Naive B cell (primary cell): ENCODE measurements around the gene EVI5. TPM values are rescaled to one million over a fixed set of nuclear protein-coding genes. Genes with fewer than 3 reads are reported as not detected.
A peak's percentile ranks its signal among the peaks of the same experiment; 100 is the strongest.
"Not testable (repeated sequence)": the region's sequence is repeated elsewhere in the genome, so short reads cannot be mapped to it uniquely, and the experiment has no call there.

ENCODE experiments used
- ATAC-seq, 2 donors: fragments of 150-1000 bp; cut with Tn5 transposase; 2 replicates each; pipeline ENCODE4 v1.10.0; 2021; ENCODE audit warnings: low read depth in 2 of 2, mild to moderate bottlenecking in 2 of 2, moderate library complexity in 2 of 2
- DNase-seq: peaks from one replicate; pipeline ENCODE4 v3.0.0; 2022
- H3K27ac Mint-ChIP-seq, 6 donors: one replicate each; pipeline ENCODE4 v1.8.0; 2020 to 2022; ENCODE audit warnings: mild to moderate bottlenecking in 6 of 6, mixed read lengths in 6 of 6, moderate library complexity in 5 of 6, inconsistent platforms in 2 of 6
- H3K27me3 Mint-ChIP-seq, 3 donors: one replicate each; pipeline ENCODE4 v1.8.0; 2021 to 2022; ENCODE audit warnings: mixed read lengths in 3 of 3, mild to moderate bottlenecking in 1 of 3
- H3K36me3 Mint-ChIP-seq, 2 donors: one replicate each; pipeline ENCODE4 v1.8.0; 2020 to 2022; ENCODE audit warnings: mixed read lengths in 2 of 2, inconsistent platforms in 1 of 2, mild to moderate bottlenecking in 1 of 2
- H3K4me1 Mint-ChIP-seq, 3 donors: one replicate each; pipeline ENCODE4 v1.8.0; 2020 to 2022; ENCODE audit warnings: mixed read lengths in 3 of 3, inconsistent platforms in 1 of 3, mild to moderate bottlenecking in 1 of 3, moderate library complexity in 1 of 3
- H3K4me3 Mint-ChIP-seq, 8 donors: one replicate each; pipeline ENCODE4 v1.8.0; 2020 to 2022; ENCODE audit warnings: mild to moderate bottlenecking in 8 of 8, mixed read lengths in 8 of 8, moderate library complexity in 8 of 8, inconsistent platforms in 2 of 8
- H3K9me3 Mint-ChIP-seq, 7 donors: one replicate each; pipeline ENCODE4 v1.8.0; 2020 to 2022; ENCODE audit warnings: mixed read lengths in 7 of 7, mild to moderate bottlenecking in 5 of 7, inconsistent platforms in 2 of 7, moderate library complexity in 1 of 7
- polyA plus RNA-seq, 6 donors: library from polyadenylated mRNA; unstranded; fragments of 300-500 nt; fragmentation: Illumina TruSeq; gene quantifications; one replicate each; pipeline ENCODE4 v1.2.3, GENCODE V29; 2021; ENCODE audit warnings: low read depth in 6 of 6

EVI5 gene
- polyA plus RNA-seq, 6 donors from 2014 or later = 3.3 to 11.6 (median 9.0) TPM

DNA sequence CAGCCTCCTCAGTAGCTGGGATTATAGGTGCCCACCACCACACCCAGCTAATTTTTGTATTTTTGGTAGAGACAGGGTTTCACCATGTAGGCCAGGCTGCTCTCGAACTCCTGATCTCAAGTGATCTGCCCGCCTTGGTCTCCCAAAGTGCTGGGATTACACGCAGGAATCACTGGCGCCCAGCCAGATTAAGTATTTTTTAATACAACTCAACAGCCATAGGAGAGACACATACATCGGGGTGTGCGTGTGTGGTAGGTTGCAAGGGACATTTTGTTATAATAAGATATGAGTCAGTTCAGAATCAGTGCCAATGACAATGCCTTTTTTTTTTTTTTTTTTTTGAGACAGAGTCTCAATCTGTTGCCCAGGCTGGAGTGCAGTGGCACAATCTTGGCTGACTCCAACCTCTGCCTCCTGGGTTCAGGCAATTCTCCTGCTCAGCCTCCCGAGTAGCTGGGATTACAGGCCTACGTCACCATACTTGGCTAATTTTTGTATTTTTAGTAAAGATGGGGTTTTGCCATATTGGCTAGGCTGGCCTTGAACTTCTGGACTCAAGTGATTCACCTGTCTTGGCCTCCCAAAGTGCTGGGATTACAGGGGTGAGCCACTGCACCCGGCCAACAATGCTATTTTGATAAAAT is 259.8 kb downstream of the EVI5 start:
- not testable (repeated sequence) for H3K9me3 Mint-ChIP-seq, H3K36me3 Mint-ChIP-seq, H3K27me3 Mint-ChIP-seq, ATAC-seq, H3K4me3 Mint-ChIP-seq, H3K4me1 Mint-ChIP-seq, H3K27ac Mint-ChIP-seq, DNase-seq

DNA sequence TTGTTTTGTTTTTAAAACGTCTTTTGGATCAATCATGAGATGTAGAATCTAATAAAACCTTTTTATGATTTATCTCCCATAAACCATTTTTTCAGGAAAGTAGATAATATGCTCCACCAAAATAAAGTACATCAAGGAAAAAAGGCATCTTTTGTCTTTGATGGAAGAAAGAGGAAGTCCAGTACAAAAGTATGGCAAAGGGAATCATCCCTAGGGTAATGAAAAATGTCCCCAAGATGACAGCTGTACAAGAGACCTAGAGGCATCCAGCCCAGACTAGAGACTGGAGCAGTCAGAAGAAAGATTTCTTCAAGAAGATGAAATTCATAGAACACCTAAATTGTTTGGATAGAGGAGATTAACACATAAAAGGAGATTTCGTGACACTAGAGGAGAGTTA is 265.9 kb downstream of the EVI5 start:
- peaks cover 0 to 2% (median 0%) of the 10 kb centered on the region in 7 donors for H3K9me3 Mint-ChIP-seq
- H3K27ac Mint-ChIP-seq = no peak overlapping the region
- no peaks in the 10 kb centered on the region for H3K4me1 Mint-ChIP-seq
- ATAC-seq = no peak
- DNase-seq = no peak
- peaks cover 0 to 26% of the 10 kb centered on the region in 2 donors for H3K36me3 Mint-ChIP-seq
- H3K4me3 Mint-ChIP-seq = no peak overlapping the region
- no peaks in the 10 kb centered on the region for H3K27me3 Mint-ChIP-seq

DNA sequence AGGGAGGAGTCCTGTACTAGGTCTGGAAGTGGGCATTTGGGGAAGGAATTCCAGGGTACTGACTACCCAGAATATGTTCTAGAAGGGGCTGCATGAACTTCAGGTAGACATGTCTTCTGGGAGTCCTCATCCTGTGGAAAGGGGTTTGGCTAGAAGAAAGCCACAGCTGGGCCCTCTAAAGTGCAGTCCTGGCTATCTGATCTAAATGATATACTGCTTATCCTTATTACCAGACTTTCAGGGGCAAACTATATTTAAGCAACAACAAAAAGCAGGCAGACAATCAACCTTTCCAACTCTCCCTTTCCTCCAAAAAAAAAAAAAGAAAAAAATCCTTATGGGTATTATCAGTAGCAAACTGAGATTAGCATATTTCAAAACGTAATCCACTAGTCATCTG is 268.3 kb downstream of the EVI5 start:
- peaks cover 0 to 2% (median 0%) of the 10 kb centered on the region in 7 donors for H3K9me3 Mint-ChIP-seq
- peaks cover 0 to 35% of the 10 kb centered on the region in 2 donors for H3K36me3 Mint-ChIP-seq
- no peaks in the 10 kb centered on the region for H3K4me1 Mint-ChIP-seq
- no peak for DNase-seq
- H3K27ac Mint-ChIP-seq = no peak overlapping the region
- no peaks in the 10 kb centered on the region for H3K27me3 Mint-ChIP-seq
- H3K4me3 Mint-ChIP-seq = no peak overlapping the region
- ATAC-seq = no peak

DNA sequence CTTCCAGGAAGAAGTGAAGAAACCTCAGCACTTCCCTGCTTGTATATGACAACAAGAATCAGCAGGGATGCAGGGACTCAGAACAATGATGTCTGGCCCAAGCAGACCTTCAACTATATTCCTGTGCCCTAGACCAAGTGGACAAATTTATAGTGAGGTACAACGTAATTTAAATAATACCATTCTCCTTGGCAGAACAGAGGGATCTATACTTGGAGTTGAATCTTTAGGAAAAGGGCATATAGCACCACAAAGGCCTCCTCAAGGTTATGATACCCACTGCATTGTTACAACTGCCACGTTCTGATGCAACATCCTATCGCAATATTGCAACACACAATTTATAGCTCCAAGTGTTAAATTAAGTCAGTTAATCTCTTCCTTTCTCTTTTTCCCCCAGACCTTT is 269.1 kb downstream of the EVI5 start:
- no peaks in the 10 kb centered on the region for H3K4me1 Mint-ChIP-seq
- no peak overlapping the region for H3K4me3 Mint-ChIP-seq
- no peak for DNase-seq

DNA sequence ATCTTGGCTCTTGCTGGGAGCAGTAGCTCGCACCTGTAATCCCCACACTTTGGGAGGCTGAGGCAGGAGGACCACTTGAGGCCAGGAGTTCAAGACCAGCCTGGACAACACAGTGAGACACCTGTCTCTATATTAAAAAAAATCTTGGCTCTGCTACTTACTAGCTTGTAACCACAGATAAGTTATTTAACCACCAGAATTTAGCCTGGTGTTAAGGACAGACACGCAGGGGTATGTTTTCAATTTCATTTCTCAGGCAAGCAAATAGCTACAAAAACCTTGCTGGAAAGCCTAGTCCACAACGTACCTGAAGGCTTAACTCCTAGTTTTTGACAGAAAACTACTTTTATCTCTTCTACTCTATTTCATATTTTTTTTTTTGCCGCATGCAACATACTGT is 273.4 kb downstream of the EVI5 start:
- no peak for ATAC-seq
- no peaks in the 10 kb centered on the region for H3K4me1 Mint-ChIP-seq
- no peak overlapping the region for H3K27ac Mint-ChIP-seq
- no peak overlapping the region for H3K4me3 Mint-ChIP-seq
- peaks cover 0 to 26% of the 10 kb centered on the region in 2 donors for H3K36me3 Mint-ChIP-seq
- H3K27me3 Mint-ChIP-seq = no peaks in the 10 kb centered on the region
- no peak for DNase-seq
- no peaks in the 10 kb centered on the region for H3K9me3 Mint-ChIP-seq

More for the DNA sequence above, 269.1 kb downstream of the EVI5 start:
- Mint-ChIP-seq H3K27me3 (no peaks in the 10 kb centered on the region), H3K36me3 (peaks cover 0 to 35% of the 10 kb centered on the region in 2 donors), H3K9me3 (peaks cover 0 to 2% (median 0%) of the 10 kb centered on the region in 7 donors), H3K27ac (no peak overlapping the region)
- ATAC-seq = no peak

DNA sequence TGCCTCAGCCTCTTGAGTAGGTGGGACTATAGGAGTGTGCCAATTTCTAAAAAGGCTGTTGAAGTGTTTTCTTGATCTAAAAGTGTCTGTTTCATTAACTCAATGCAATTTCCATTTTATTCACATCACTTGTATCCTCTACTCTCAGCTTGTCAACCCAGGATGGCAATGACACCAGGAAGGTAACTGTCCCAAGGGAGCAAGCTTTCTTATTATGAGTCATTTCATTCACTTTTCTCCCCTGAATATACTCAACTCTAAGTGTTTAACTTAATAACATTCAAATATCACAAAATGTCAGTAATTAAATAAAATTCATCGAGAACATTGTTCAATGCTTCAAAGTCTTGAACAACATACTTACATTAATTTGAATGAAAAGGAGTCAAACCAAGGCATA is 275.3 kb downstream of the EVI5 start:
- peaks cover 3 to 10% (median 6%) of the 10 kb centered on the region in 3 donors for H3K4me1 Mint-ChIP-seq
- H3K27ac Mint-ChIP-seq = peak overlapping the region in 3 of 6 donors; percentile 4 to 63 (median 21)
- H3K4me3 Mint-ChIP-seq = no peak overlapping the region
- DNase-seq = no peak
- no peak for ATAC-seq
- H3K27me3 Mint-ChIP-seq = no peaks in the 10 kb centered on the region
- H3K36me3 Mint-ChIP-seq = peaks cover 0 to 14% of the 10 kb centered on the region in 2 donors
- H3K9me3 Mint-ChIP-seq = no peaks in the 10 kb centered on the region

DNA sequence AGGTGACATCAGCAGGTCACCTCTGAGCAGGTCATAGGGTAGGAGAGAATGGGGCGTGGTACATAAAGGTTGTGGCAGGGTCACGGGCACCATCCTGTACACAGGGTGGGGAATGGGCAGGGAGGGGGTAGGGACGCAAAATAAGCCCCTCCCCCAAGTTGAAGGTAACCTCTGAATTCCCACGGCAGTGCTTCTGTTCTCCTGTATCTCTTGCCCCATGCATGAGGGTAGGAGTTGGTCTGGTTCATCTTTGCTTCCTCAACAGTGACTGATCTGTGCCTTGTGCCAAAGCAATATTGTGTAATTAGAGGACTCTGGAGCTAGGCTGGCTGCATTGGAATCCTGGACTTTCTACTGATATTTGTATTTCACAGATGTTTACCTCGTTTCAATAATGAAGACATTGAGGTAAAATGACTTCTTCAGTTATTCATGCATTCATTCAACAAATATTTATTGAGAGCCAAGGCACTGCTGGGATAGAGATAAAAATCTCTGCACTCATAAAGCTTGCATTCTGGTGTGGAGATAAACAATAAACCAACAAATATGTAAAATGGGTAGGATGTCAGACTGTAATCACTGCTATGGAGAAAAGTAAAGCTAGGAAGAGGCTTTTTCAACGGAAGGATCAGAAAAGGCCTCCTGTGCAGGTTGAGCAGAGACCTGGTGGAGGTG is 279.8 kb downstream of the EVI5 start:
- no peaks in the 10 kb centered on the region for H3K27me3 Mint-ChIP-seq
- H3K4me1 Mint-ChIP-seq = peaks cover 9 to 17% (median 17%) of the 10 kb centered on the region in 3 donors
- H3K9me3 Mint-ChIP-seq = no peaks in the 10 kb centered on the region
- DNase-seq (no peak), ATAC-seq (no peak)
- peak overlapping the region in 1 of 6 donors; percentile 1 for H3K27ac Mint-ChIP-seq
- no peak overlapping the region for H3K4me3 Mint-ChIP-seq
- H3K36me3 Mint-ChIP-seq = peaks cover 0 to 4% of the 10 kb centered on the region in 2 donors

DNA sequence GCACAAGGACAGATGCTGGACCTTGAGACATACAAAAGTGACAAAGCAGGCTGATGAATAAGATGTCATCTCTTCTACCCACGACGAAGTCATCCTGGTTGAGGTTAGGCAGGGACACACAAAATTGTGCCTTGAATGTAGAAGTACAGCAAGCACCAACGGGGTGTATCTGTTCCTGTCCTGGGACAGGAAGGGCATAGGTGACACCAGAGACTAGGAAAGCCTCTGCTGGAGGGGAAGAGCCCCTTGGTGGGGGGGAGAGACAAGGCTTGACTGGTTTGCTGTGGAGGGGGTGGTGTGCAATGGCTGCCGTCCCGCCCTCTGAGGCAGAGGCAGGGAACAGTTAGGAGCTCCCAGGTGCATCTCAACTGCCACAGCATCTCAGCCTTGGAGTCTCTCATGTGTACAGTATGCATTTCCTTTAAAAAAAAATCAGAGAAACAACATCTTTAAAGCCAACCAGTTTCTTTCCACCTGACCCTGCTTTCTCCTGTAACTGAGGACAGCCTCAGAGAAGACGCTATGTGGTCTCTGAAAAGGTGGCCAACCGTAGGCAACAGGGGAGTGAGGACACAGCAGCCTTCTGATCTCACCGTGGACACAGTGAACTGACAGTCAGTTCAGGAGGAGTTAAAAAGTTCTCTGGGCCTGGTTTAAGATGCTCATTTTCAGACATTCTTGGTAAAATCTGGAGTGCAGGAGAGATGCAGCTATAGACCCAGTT is 280.5 kb downstream of the EVI5 start:
- Mint-ChIP-seq H3K4me1 (peaks cover 9 to 17% (median 17%) of the 10 kb centered on the region in 3 donors), H3K36me3 (no peaks in the 10 kb centered on the region), H3K4me3 (no peak overlapping the region), H3K27ac (peak overlapping the region in 1 of 6 donors; percentile 1), H3K27me3 (no peaks in the 10 kb centered on the region), H3K9me3 (no peaks in the 10 kb centered on the region)
- DNase-seq = no peak
- peak; percentile 37 to 51 for ATAC-seq

DNA sequence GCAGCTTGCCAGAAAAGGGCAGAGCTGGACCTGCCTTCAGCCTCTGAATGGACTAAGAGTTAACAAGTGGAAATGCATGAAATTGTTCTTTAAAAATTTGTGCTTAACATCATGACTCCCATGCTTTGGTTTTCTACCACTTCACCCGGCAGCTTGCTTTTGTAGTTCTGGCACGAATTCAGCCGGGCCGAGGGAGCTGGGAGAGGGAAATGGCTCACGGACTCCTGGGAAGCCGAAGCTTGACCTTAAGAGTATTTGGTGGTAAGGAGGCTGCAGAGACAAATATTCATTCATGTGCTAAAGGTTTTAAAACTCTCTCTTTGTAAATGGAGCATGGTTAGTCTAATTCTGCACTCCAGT is 281.0 kb downstream of the EVI5 start:
- H3K9me3 Mint-ChIP-seq = no peaks in the 10 kb centered on the region
- peak overlapping the region in 1 of 6 donors; percentile 33 for H3K27ac Mint-ChIP-seq
- H3K4me3 Mint-ChIP-seq = no peak overlapping the region
- ATAC-seq (no peak), DNase-seq (no peak)
- H3K4me1 Mint-ChIP-seq = peaks cover 9 to 17% (median 17%) of the 10 kb centered on the region in 3 donors
- no peaks in the 10 kb centered on the region for H3K36me3 Mint-ChIP-seq
- H3K27me3 Mint-ChIP-seq = no peaks in the 10 kb centered on the region

DNA sequence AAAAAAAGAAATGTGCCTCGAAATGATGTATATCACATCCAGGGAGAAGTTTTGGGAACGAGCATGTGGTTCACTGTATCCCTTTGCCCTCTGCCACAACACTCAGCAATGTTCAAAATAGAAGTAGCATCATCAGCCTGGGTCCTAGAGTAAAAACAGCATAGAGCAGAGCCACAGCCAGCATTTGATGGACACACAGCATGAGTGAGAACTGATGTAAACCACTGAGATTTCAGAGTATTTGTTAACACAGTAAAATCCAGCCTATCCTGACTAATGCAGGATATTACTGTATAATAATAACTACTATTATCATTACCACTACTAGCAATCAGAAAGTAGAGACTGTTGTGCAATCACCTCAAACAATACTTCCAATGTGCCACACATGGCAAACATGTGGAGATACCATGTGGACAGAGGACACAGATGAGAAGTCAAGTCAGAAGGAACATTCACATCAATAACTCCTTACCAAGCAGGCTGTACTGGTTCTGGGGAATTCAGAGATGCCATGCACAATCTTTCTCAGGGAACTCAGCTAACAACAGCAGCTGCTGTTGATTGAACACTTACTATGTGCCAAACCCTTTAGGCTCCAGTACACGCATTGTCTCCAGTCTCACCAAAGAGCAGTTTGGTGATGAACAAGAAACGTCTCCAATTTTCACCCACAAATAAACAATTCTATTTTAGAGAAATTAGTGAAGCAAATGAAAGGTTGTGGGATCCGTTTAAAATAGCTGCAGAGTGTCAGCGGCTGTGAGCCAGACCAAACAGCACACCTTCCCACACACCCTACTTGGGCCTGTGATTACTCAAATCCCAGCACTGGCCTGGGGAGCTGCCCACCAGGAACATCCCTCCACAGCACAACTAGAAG is 281.6 kb downstream of the EVI5 start:
- DNase-seq (no peak), ATAC-seq (no peak)
- Mint-ChIP-seq H3K27ac (no peak overlapping the region), H3K9me3 (no peaks in the 10 kb centered on the region), H3K27me3 (no peaks in the 10 kb centered on the region), H3K4me3 (no peak overlapping the region), H3K4me1 (peaks cover 9 to 17% (median 17%) of the 10 kb centered on the region in 3 donors), H3K36me3 (no peaks in the 10 kb centered on the region)

DNA sequence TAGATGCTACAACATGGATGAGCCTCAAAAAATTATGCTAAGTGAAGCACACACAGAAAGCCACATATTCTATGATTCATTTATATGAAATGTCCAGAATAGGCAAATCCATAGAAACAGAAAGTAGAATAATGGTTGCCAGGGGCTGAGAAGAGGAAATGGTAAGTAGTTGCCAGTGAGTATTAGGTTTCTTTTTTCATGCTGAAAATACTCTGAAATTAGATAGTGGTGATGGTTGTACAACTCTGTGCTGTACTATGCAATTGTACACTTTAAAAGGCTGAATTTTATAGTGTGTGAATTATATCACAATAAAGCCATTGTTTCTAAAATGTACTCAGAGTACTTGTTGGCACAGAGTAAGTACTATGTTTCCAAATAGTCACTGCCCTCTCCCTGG is 282.7 kb downstream of the EVI5 start:
- Mint-ChIP-seq H3K4me1 (peaks cover 9 to 17% (median 17%) of the 10 kb centered on the region in 3 donors), H3K27ac (no peak overlapping the region), H3K4me3 (no peak overlapping the region), H3K36me3 (no peaks in the 10 kb centered on the region), H3K9me3 (no peaks in the 10 kb centered on the region), H3K27me3 (no peaks in the 10 kb centered on the region)
- ATAC-seq (peak; percentile 45 to 56), DNase-seq (no peak)

DNA sequence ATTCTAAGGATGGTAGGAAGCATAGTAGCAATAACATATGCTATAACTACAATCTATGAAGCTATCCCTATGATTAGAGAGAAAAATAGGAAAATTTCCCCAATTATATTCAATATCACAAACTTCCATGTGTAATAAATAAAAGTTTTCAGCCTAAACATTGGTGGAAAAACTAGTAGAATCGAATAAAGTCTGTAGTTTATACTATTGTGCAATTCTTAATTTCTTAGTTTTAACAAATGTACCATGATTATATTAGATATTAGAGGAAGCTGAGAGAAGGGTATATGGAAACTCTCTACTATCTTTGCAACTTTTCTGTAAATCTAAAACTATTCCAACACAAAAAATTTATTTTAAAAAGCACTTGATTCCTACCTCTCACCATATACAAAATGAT is 284.4 kb downstream of the EVI5 start:
- peaks cover 9 to 17% (median 16%) of the 10 kb centered on the region in 3 donors for H3K4me1 Mint-ChIP-seq
- H3K27me3 Mint-ChIP-seq = no peaks in the 10 kb centered on the region

DNA sequence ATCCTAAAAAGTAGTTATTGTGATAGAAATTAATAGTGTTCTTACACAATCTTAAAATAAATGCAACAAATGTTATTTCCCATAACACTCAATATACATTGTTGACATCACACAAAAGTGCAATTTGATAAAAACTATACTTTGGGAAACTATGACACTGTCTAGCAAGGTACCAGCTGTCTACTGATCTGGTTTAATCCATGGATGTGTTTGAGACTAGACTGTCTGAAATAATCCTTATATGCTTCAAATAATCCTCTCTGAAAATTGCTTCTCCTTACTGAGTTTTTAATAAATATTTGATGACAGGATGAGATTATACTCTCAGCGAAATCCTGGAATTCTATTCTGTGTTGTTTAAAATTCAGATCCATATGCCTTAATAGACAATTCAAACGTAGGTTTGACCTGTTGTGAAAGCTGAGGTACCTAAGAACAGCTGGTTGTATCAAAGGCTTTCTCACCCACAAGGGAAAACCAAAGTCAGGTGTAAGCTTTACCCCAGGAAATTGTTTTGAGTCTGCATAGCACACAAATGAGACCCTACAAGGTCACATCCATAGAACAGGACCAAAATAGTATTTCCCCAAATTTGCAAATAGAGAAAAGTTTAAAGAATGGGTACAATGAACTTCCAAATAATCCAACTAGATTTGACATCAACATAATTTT is 289.4 kb downstream of the EVI5 start:
- ATAC-seq = no peak
- H3K9me3 Mint-ChIP-seq = no peaks in the 10 kb centered on the region
- no peak for DNase-seq
- H3K27me3 Mint-ChIP-seq = no peaks in the 10 kb centered on the region
- H3K4me3 Mint-ChIP-seq = no peak overlapping the region
- H3K36me3 Mint-ChIP-seq = no peaks in the 10 kb centered on the region
- H3K4me1 Mint-ChIP-seq = no peaks in the 10 kb centered on the region
- H3K27ac Mint-ChIP-seq = no peak overlapping the region

More for the DNA sequence above, 284.4 kb downstream of the EVI5 start:
- no peak overlapping the region for H3K27ac Mint-ChIP-seq
- no peak overlapping the region for H3K4me3 Mint-ChIP-seq
- no peak for DNase-seq
- H3K36me3 Mint-ChIP-seq = no peaks in the 10 kb centered on the region
- no peaks in the 10 kb centered on the region for H3K9me3 Mint-ChIP-seq
- ATAC-seq = no peak
